DMS79 (cell line): ENCODE results near the gene PKHD1.
"Not testable (repeated sequence)": the region's sequence is repeated elsewhere in the genome, so short reads cannot be mapped to it uniquely, and the experiment has no call there.

Experiments used
- DNase-seq: peaks from one replicate; lab custom pipeline; 2025; lab: John Stamatoyannopoulos, UW

Gene PKHD1

DNA sequence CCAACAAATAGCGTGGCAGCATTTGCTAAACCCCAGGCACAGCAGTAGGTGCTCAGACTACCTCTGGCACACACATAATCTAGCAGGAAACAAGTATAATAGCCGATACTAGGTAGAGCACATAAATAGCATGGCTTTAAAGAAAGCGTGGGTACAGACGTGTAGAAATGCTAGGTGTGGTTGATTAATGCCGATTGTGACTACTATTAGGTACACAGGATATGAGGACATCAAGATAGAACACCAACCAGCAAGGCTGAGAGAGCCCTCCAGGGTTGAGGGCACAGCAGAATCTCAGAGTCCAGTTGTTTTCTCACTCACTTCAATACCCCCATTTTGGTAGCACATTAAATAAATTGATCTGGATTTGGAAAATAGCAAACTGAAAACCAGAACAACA, 100.5 kb downstream of the PKHD1 start:
- DNase-seq = no peak

DNA sequence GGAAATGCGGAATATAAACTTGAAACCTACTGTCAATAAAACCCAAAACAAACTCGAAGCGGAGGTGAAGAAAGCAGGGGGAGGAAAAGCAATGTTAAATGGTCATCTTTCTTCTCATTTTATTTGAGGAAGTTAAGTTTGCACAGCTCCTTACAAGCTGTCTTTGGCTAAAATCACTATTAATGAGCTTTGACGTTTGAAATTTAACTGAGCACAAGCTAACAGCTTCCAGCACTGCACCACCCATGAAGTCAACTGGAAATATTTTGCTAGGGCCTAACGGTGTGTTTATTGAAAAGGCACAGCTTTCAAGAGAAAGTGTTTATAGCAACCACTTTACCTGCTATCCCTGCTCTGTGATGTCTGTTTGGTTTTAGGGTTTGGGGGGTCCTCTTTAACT, 103.8 kb downstream of the PKHD1 start:
- no peak for DNase-seq

DNA sequence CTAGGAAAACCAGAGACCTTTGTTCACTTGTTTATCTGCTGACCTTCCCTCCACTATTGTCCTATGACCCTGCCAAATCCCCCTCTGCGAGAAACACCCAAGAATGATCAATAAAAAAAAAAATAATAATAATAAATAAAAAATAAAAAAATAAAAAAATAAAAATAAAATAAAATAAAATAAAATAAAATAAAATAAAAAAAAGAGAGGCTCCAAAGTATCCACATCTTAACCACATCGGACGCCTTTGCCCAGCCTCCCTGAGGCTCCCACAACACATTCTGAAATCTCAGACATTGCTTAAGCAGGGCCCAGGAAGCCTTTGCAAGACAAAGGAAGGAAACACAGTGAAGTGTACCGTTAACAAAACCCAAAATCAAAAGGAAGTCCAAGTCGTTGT, 104.7 kb downstream of the PKHD1 start:
- not testable (repeated sequence) for DNase-seq

GRCh38 chr6:51976374-51976773, 111.0 kb downstream of the PKHD1 start:
- DNase-seq = no peak

- no peak for DNase-seq
These were observed 114.8 kb downstream of the PKHD1 start for GRCh38 chr6:51972659-51973058.

- DNase-seq = no peak
These were observed 119.1 kb downstream of the PKHD1 start for GRCh38 chr6:51968265-51968664.

DNA sequence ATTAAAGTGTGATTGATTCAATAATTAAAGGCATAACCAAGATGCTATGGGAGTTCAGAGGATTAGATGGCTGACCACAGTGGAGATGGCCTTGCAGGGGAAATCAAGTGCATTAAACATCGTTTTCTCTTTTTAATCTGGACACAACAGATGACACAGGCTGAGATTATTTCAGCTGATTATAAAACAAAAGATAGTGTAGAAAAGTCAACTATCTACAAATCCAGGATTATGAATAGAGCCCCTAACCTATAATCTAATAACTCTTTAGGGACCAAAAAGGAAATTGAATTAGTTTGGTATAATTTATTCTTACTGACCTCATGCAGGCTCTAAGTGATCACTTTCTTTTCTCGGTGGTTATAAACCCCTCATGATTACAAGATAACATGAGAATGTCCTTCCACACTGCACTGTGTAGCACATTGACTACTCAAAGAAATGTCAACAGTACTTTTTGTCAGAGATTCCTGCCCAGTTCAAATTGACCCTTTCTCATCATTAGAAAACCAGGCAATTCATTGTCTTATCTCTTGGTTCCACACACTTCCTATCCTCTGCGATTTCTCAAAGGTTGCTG, 122.1 kb downstream of the PKHD1 start:
- no peak for DNase-seq

DNA sequence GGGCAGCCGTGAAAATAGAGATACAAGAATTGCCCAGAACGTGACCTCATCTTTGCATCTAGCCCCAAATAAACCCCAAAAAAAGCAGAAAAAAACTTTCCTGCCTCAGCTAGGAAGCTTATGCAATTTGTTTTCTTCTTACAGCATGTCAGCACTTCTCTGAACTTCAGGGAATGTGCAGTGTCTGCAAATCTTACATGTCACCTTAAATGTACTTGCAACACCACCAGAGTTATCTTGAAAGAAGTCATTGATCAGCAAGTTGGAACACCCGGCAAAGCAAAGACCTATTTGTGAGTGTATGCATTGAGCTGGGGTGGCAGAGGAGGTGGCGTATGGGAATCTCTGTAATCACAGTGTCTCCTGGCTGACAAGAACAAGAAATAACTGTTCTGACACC, 123.4 kb downstream of the PKHD1 start:
- DNase-seq = no peak

DNA sequence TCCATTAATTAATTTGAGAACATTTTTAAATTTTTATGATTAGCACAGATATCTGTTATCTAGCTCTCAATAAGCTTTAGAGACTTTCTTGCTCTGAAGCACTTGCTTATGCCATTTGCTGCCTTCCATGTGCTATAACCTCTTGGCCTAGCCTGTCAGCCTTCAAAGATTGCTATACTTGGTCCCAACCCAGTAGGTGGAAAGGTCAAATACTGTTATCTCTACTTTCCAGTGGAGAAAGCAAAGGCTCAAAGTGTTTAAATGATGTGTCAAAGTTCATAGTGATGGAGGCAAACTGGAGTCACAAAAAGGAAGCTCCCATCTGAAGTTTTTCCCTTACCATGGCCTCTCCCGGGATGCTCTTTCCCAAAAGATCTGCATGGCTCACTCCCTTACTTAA, 125.1 kb downstream of the PKHD1 start:
- no peak for DNase-seq

- DNase-seq = no peak
These were observed 127.0 kb downstream of the PKHD1 start for GRCh38 chr6:51960419-51960818.

GRCh38 chr6:51959744-51960383, 127.5 kb downstream of the PKHD1 start:
- DNase-seq = peak; percentile 16

GRCh38 chr6:51954681-51955080, 132.7 kb downstream of the PKHD1 start:
- no peak for DNase-seq

DNA sequence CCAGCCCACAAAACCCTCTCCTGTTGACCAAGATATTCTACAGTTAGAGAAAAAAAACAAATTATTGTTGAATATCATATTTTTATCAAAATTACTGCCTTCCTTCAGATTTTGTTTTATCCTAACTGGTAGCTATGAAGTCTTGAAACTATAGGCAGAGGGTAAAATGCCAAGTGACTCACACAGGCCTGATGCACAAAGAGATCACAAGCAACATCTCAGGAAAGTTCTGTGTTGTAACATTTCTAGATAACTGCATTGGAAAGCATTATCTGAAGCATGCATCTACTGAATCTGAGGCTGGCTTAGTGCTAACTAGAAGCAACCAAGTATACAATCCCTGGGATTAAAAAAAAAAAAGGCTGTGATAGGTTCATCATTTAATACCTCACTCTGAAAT, 134.2 kb downstream of the PKHD1 start:
- no peak for DNase-seq

GRCh38 chr6:51951924-51952323, 135.5 kb downstream of the PKHD1 start:
- DNase-seq = no peak

GRCh38 chr6:51949526-51949925, 137.9 kb downstream of the PKHD1 start:
- no peak for DNase-seq

DNA sequence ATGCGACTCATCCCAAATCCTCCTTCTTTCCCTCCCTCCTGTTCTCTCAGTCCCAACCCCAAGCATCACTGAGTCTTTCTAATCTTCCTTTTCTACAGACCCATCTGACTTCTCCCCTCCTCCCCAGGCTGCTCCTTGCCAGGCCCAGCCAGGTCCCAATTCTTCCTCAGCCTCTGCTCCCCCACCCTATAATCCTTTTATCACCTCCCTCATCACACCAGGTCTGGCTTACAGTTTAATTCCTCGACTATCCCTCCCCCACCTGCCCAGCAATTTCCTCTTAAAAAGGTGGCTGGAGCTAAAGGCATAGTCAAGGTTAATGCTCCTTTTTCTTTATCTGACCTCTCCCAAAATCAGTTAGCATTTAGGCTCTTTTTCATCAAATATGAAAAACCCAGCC, 147.7 kb downstream of the PKHD1 start:
- DNase-seq = not testable (repeated sequence)

DNA sequence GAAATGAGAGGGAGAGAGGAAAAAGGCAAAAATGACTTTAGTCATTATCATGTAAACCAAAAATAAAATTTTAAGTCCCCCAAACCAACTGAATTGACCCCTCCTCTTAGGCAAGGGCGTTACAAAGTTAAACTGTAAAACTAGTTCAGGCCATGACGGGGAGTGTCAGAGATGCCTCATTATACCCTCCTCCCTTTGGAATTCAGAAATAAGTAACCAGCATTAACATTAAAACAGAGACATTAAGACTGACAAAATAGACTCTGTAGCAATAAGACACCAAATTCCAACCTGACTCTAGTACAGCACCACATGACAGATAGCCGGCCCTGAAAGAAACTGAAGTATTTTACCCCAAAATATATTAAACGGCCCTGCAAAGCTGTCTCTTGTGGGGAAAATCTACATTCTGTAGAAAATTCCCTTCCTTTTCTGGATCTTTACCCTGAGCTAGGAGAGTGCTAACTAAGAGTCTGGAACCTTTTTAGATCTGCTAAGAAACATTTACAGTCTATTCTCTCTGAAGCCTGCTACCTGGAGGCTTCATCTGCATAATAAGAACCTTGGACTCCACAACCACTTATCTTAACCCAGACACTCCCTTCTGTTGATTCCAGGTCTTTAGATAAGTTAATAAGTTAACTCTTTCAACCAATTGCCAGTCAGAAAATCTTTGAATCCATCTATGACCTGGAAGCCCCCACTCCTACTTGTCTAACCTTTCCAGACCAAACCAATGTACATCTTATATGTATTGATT, 150.7 kb downstream of the PKHD1 start:
- DNase-seq = no peak

DNA sequence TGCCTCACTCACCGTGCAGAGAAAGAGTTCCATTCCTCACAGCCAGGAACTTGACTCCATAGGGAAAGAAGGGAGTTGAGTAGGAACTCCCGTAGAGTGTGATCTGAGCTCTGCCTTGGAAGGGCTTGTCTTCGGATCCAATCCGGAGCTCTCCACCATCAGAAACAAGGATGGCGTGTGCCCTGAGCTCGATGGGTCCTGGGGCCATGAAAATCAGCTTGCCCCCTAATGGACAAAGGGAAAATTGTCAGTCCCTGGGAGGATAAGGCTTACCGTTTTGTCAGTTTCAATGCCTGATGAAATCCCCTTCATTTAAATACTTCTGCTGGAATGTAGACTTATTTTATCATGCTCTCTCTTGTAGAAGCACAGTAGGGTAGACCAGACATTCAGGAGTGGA, 153.3 kb downstream of the PKHD1 start:
- no peak for DNase-seq

- DNase-seq = no peak
These were observed 154.5 kb downstream of the PKHD1 start for GRCh38 chr6:51932956-51933355.

DNA sequence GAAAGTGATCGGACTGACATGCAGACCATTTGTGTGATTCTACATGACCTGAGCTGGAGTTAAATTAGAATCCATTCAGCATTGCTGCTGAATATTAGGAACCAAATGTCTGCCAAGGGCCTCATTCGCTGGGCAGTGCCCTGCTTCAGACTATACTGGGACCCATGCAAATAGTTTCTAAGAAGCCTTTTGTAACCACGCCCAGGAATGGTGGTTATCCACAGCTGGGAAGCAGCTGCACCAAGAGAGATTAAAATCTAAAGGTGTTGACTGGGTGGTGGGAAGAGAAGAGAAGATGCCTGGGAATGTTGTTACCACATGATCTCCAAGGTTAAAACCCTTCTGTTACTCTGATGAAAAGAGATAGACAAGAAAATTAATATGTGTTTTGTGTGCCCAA, 156.8 kb downstream of the PKHD1 start:
- DNase-seq = no peak

- DNase-seq = no peak
These were observed 157.4 kb downstream of the PKHD1 start for GRCh38 chr6:51929934-51930574.

DNA sequence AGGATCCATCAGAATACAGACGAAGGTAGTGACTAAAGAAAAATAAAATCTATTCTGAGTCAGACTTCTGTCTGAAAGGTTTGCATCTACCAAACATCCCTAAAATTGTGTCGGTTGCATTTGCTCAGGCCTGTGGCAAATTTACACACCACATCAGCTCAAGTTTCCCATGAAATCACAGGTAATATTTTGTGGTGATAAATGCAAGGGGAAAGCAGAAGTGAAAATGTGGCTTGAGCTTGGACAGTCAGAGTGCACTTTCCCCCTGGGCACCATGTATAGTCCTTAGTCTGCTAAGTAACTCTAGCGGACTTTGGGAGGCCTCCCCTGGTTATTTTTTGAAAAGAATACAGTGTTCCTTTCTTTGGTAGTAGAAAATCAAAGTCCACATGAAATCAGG, 159.1 kb downstream of the PKHD1 start:
- DNase-seq = no peak

DNA sequence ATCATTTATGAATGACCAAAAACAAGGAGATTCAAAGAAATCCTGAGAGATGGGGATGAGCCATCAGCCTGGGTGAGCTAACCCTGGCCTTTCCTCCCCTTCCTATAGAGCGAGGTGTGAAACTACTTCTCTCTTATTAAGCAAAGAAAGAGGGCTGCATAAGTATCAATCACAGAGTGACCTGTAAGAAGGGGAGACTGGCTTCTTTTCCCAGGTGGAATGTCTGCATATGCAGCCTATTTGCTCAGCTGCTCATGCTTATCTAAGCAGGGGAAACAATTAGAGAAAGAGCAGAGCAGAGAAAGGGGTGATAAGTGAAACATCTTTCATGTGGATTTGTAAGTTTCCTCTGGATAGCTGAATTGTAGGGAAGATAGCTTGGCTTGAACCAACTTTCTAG, 160.0 kb downstream of the PKHD1 start:
- DNase-seq = no peak
